ENCODE results near the gene NR3C1. TPM values are rescaled to one million over a fixed set of nuclear protein-coding genes. Genes with fewer than 3 reads are reported as not detected.
"Not testable (repeated sequence)": the region's sequence is repeated elsewhere in the genome, so short reads cannot be mapped to it uniquely, and the experiment has no call there.

The NR3C1 gene
- polyA plus RNA-seq, 1 donor (not counting 4 experiments of a cell fraction or from before 2014, with no cell fraction given) = 30.7 TPM

- H3K9me3 ChIP-seq (ENCODE audit: control insufficient read depth, low read depth, low read length); H4K20me1 ChIP-seq (ENCODE audit: control insufficient read depth, extremely low read depth, insufficient read depth, low read length); H3K9ac ChIP-seq (ENCODE audit: control insufficient read depth, extremely low read depth, insufficient read depth, low read length); H2AFZ ChIP-seq (ENCODE audit: control insufficient read depth, low read length); H3K4me3 ChIP-seq (ENCODE audit: control insufficient read depth in 2 of 3, extremely low read depth in 1 of 3, insufficient read depth in 2 of 3, low read depth in 1 of 3, low read length in 3 of 3); H3K27me3 ChIP-seq (ENCODE audit: control insufficient read depth, extremely low read depth, insufficient read depth, low read length); DNase-seq (ENCODE audit: low read depth, low spot score); H3K9me1 ChIP-seq (ENCODE audit: control insufficient read depth, extremely low read depth, insufficient read depth, low read length); H3K36me3 ChIP-seq (ENCODE audit: control insufficient read depth in 2 of 2, extremely low read depth in 1 of 2, insufficient read depth in 2 of 2, low read length in 2 of 2); H3K4me2 ChIP-seq (ENCODE audit: control insufficient read depth, extremely low read depth, insufficient read depth, low read depth, low read length); FAIRE-seq; H3K27ac ChIP-seq (ENCODE audit: control insufficient read depth, insufficient read depth, low read length); dilution Hi-C loops (cut with MboI; ENCODE audit: extremely low pct_ligation_motif_present, low sequenced_read_pairs); H3K4me1 ChIP-seq (ENCODE audit: control insufficient read depth, extremely low read depth, insufficient read depth, low read length): not testable (repeated sequence)
- peaks cover 77% of the 10 kb centered on the region for H3K79me2 ChIP-seq (ENCODE audit: control insufficient read depth, insufficient read depth, low read length)
Observed at GRCh38 chr5:143322931-143323630, 80.4 kb downstream of the NR3C1 start.

- Histone ChIP-seq H3K27me3 (ENCODE audit: control insufficient read depth, extremely low read depth, insufficient read depth, low read length) (no peaks in the 10 kb centered on the region), H3K4me2 (ENCODE audit: control insufficient read depth, extremely low read depth, insufficient read depth, low read depth, low read length) (no peak overlapping the region), H3K27ac (ENCODE audit: control insufficient read depth, insufficient read depth, low read length) (no peak overlapping the region), H3K9me1 (ENCODE audit: control insufficient read depth, extremely low read depth, insufficient read depth, low read length) (no peaks in the 10 kb centered on the region), H2AFZ (ENCODE audit: control insufficient read depth, low read length) (no peak overlapping the region), H3K9me3 (ENCODE audit: control insufficient read depth, low read depth, low read length) (no peaks in the 10 kb centered on the region), H3K9ac (ENCODE audit: control insufficient read depth, extremely low read depth, insufficient read depth, low read length) (no peak overlapping the region), H3K36me3 (ENCODE audit: control insufficient read depth in 2 of 2, extremely low read depth in 1 of 2, insufficient read depth in 2 of 2, low read length in 2 of 2) (no peaks in the 10 kb centered on the region), H3K4me3 (ENCODE audit: control insufficient read depth in 2 of 3, extremely low read depth in 1 of 3, insufficient read depth in 2 of 3, low read depth in 1 of 3, low read length in 3 of 3) (no peak overlapping the region), H3K79me2 (ENCODE audit: control insufficient read depth, insufficient read depth, low read length) (peaks cover 77% of the 10 kb centered on the region), H3K4me1 (ENCODE audit: control insufficient read depth, extremely low read depth, insufficient read depth, low read length) (peaks cover 9% of the 10 kb centered on the region), H4K20me1 (ENCODE audit: control insufficient read depth, extremely low read depth, insufficient read depth, low read length) (no peaks in the 10 kb centered on the region)
- TF ChIP-seq EZH2 (IDR thresholded peaks at IDR 0.05; ENCODE audit: low read length) (no peak), CTCF (optimal IDR thresholded peaks at IDR 0.05 in 1 of 3, IDR thresholded peaks at IDR 0.05 in 1 of 3, conservative IDR thresholded peaks at IDR 0.05 in 1 of 3; ENCODE audit: extremely low read depth in 1 of 3, insufficient read depth in 2 of 3, low read length in 3 of 3) (no peak)
- FAIRE-seq (peak; percentile 52), DNase-seq (ENCODE audit: low read depth, low spot score) (no peak)
- dilution Hi-C loops (cut with MboI; ENCODE audit: extremely low pct_ligation_motif_present, low sequenced_read_pairs) = no loop called here
Observed at GRCh38 chr5:143322176-143322575, 81.3 kb downstream of the NR3C1 start.

Data from keratinocyte (primary cell).